Measurements from ENCODE around the gene PRSS36.

- TF ChIP-seq POLR2A (IDR thresholded peaks at IDR 0.05; ENCODE audit: low read depth, low read length) (peak; percentile 31), POLR2AphosphoS5 (IDR thresholded peaks at IDR 0.05; ENCODE audit: low read depth, low read length) (0 out of 2 replicates have a peak, but pooled peaks have one; percentile 5), POU2F2 (IDR thresholded peaks at IDR 0.05; ENCODE audit: low read depth, low read length) (no peak)
Observed at GRCh38 chr16:31186176-31186575, 36.3 kb upstream of the PRSS36 start.

All from GM12891 (cell line).